Measurements from ENCODE around the gene CFL1. TPM values are rescaled to one million over a fixed set of nuclear protein-coding genes. Genes with fewer than 3 reads are reported as not detected.

CFL1 gene
- total RNA-seq, 1 experiment from 2014 or later = 1,592 TPM

- DNase-seq (ENCODE audit: low spot score) = no peak
- in situ Hi-C loops (cut with HindIII; ENCODE audit: low sequenced_read_pairs) = no loop called here
Observed at GRCh38 chr11:65861533-65862183, 3.7 kb upstream of the CFL1 start.

- DNase-seq (ENCODE audit: low spot score) = no peak
- in situ Hi-C loops (cut with HindIII; ENCODE audit: low sequenced_read_pairs) = no loop called here
Observed at GRCh38 chr11:65861165-65861505, 3.2 kb upstream of the CFL1 start.

- peak; percentile 97 for DNase-seq (ENCODE audit: low spot score)
- in situ Hi-C loops (cut with HindIII; ENCODE audit: low sequenced_read_pairs) = no loop called here
Observed at GRCh38 chr11:65860278-65861164, 2.5 kb upstream of the CFL1 start, which contains the start of gene MUS81. Gene MUS81 (plus strand): TSS chr11:65860433. CDS start chr11:65860754, 321 bp downstream.

GRCh38 chr11:65859812-65860277 lies 1.9 kb upstream of the CFL1 start:
- no peak for DNase-seq (ENCODE audit: low spot score)
- in situ Hi-C loops (cut with HindIII; ENCODE audit: low sequenced_read_pairs) = no loop called here

- DNase-seq (ENCODE audit: low spot score) = peak; percentile 99
- in situ Hi-C loops (cut with HindIII; ENCODE audit: low sequenced_read_pairs) = no loop called here
Observed at GRCh38 chr11:65859095-65859811, 1.3 kb upstream of the CFL1 start.

GRCh38 chr11:65858681-65859087 lies 704 bp upstream of the CFL1 start:
- DNase-seq (ENCODE audit: low spot score) = no peak
- in situ Hi-C loops (cut with HindIII; ENCODE audit: low sequenced_read_pairs) = no loop called here

- peak; percentile 58 for DNase-seq (ENCODE audit: low spot score)
- in situ Hi-C loops (cut with HindIII; ENCODE audit: low sequenced_read_pairs) = no loop called here
Observed at GRCh38 chr11:65857500-65857852, 504 bp downstream of the CFL1 start.

- DNase-seq (ENCODE audit: low spot score) = peak; percentile 49
- in situ Hi-C loops (cut with HindIII; ENCODE audit: low sequenced_read_pairs) = no loop called here
Observed at GRCh38 chr11:65856689-65857499, 1.1 kb downstream of the CFL1 start.

- no peak for DNase-seq (ENCODE audit: low spot score)
- in situ Hi-C loops (cut with HindIII; ENCODE audit: low sequenced_read_pairs) = no loop called here
Observed at GRCh38 chr11:65855927-65856363, 2.0 kb downstream of the CFL1 start.

- in situ Hi-C loops (cut with HindIII; ENCODE audit: low sequenced_read_pairs) = no loop called here
- no peak for DNase-seq (ENCODE audit: low spot score)
Observed at GRCh38 chr11:65854852-65855837, 2.8 kb downstream of the CFL1 start.

- in situ Hi-C loops (cut with HindIII; ENCODE audit: low sequenced_read_pairs) = no loop called here
- DNase-seq (ENCODE audit: low spot score) = no peak
Observed at GRCh38 chr11:65854161-65854592, 3.8 kb downstream of the CFL1 start.

- in situ Hi-C loops (cut with HindIII; ENCODE audit: low sequenced_read_pairs) = no loop called here
- DNase-seq (ENCODE audit: low spot score) = no peak
Observed at GRCh38 chr11:65853246-65853979, 4.6 kb downstream of the CFL1 start.

- in situ Hi-C loops (cut with HindIII; ENCODE audit: low sequenced_read_pairs) = no loop called here
- DNase-seq (ENCODE audit: low spot score) = no peak
Observed at GRCh38 chr11:65852508-65853245, 5.3 kb downstream of the CFL1 start.

GRCh38 chr11:65851811-65852507 lies 6.0 kb downstream of the CFL1 start:
- DNase-seq (ENCODE audit: low spot score) = no peak
- in situ Hi-C loops (cut with HindIII; ENCODE audit: low sequenced_read_pairs) = no loop called here

- DNase-seq (ENCODE audit: low spot score) = no peak
- in situ Hi-C loops (cut with HindIII; ENCODE audit: low sequenced_read_pairs) = no loop called here
Observed at GRCh38 chr11:65851083-65851579, 6.8 kb downstream of the CFL1 start.
